HG03571 (cell line): ENCODE measurements around the gene C16orf95.
"Not testable (repeated sequence)": the region's sequence is repeated elsewhere in the genome, so short reads cannot be mapped to it uniquely, and the experiment has no call there.

Source experiments
- ATAC-seq: cut with Tn5 transposase; IDR thresholded peaks from one replicate; pipeline ENCODE4 v1.9.1; 2021; ENCODE audit not compliant: unreplicated experiment

Gene C16orf95

GRCh38 chr16:87316923-87317749 is at the start of gene C16orf95:
TSS of gene C16orf95 (minus strand) at chr16:87317392. CDS start at chr16:87317242, 150 bp downstream.
- peak; percentile 78 for ATAC-seq

GRCh38 chr16:87366930-87367329 is 49.7 kb upstream of the C16orf95 start:
- ATAC-seq: no peak

GRCh38 chr16:87366288-87366687 is 49.1 kb upstream of the C16orf95 start:
- no peak for ATAC-seq

GRCh38 chr16:87365021-87365713 is 48.0 kb upstream of the C16orf95 start:
- ATAC-seq: no peak

- ATAC-seq: no peak
Measured at GRCh38 chr16:87363771-87364455, 46.7 kb upstream of the C16orf95 start.

GRCh38 chr16:87362828-87363559 is 45.8 kb upstream of the C16orf95 start:
- not testable (repeated sequence) for ATAC-seq

GRCh38 chr16:87361916-87362619 is 44.9 kb upstream of the C16orf95 start:
- ATAC-seq: no peak

GRCh38 chr16:87360862-87361610 is 43.8 kb upstream of the C16orf95 start:
- ATAC-seq: no peak

GRCh38 chr16:87359121-87359520 is 41.9 kb upstream of the C16orf95 start:
- no peak for ATAC-seq

GRCh38 chr16:87358696-87359095 is 41.5 kb upstream of the C16orf95 start:
- no peak for ATAC-seq

- ATAC-seq: no peak
Measured at GRCh38 chr16:87358250-87358649, 41.1 kb upstream of the C16orf95 start.

- ATAC-seq: no peak
Measured at GRCh38 chr16:87356491-87356853, 39.3 kb upstream of the C16orf95 start.

- no peak for ATAC-seq
Measured at GRCh38 chr16:87353613-87354012, 36.4 kb upstream of the C16orf95 start.

GRCh38 chr16:87352818-87353217 is 35.6 kb upstream of the C16orf95 start:
- ATAC-seq: no peak

GRCh38 chr16:87351320-87351698 is 34.1 kb upstream of the C16orf95 start:
- no peak for ATAC-seq

- no peak for ATAC-seq
Measured at GRCh38 chr16:87350681-87351319, 33.6 kb upstream of the C16orf95 start.

GRCh38 chr16:87350031-87350430 is 32.8 kb upstream of the C16orf95 start:
- no peak for ATAC-seq

- ATAC-seq: no peak
Measured at GRCh38 chr16:87348616-87349157, 31.5 kb upstream of the C16orf95 start.
